Testis (tissue), 2 donors: ENCODE results near the gene MIB1.

Experiments
- CTCF ChIP-seq, 3 experiments: fragments of 450-650 bp in 2 of 3; fragments of 200-600 bp in 1 of 3; sonication (generic) in 1 of 3; IDR thresholded peaks; one replicate each; pipeline ENCODE4 v1.5.1; 2016 to 2019; ENCODE audit warnings: antibody characterized with exemption in 3 of 3, mild to moderate bottlenecking in 2 of 3, moderate library complexity in 1 of 3
- POLR2A ChIP-seq: fragments of 450-650 bp; IDR thresholded peaks from one replicate; pipeline ENCODE4 v1.6.1; 2017; ENCODE audit warnings: antibody characterized with exemption, mild to moderate bottlenecking, moderate library complexity

DNA sequence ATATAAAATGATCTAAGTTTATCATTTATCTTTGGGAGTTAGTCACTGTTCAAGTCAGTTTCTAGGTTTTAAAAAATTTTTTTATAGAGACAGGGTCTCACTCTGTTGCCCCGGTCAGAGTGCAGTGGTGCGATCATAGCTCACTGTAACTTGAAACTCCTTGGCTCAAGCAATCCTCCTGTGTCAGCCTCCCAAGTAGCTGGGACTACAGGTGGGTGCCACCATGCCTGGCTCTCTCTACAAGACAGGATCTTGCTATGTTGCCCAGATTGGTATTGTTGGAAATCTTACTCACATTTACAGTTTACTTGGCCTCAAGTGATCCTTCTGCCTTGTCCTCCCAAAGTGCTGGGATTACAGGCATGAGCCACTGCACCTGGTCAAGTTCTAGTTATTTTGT lies 74.5 kb downstream of the MIB1 start:
- TF ChIP-seq CTCF (IDR thresholded peaks at IDR 0.05) (no peak), POLR2A (no peak)
